Endothelial cell of umbilical vein (primary cell): ENCODE results near the gene CASP6.

Experiments used
- CTCF ChIP-seq, 2 donors: IDR thresholded peaks; 1 replicate in 1 of 2; 2 replicates in 1 of 2; pipeline ENCODE4 v1.5.1; 2011; ENCODE audit warnings: low read length in 2 of 2, mild to moderate bottlenecking in 2 of 2, moderate library complexity in 2 of 2, control low read depth in 1 of 2, inconsistent platforms in 1 of 2, low read depth in 1 of 2; ENCODE audit not compliant: insufficient read depth in 1 of 2; ENCODE audit errors: extremely low read depth in 1 of 2
- EZH2 ChIP-seq: IDR thresholded peaks from 2 replicates; pipeline ENCODE4 v1.6.1; 2012; ENCODE audit warnings: borderline replicate concordance, low read depth, mild to moderate bottlenecking, moderate library complexity, low read length, inconsistent platforms; ENCODE audit not compliant: severe bottlenecking
- FOS ChIP-seq: IDR thresholded peaks from 2 replicates; pipeline ENCODE4 v1.6.1; 2011; ENCODE audit warnings: mild to moderate bottlenecking, low read length, moderate library complexity, borderline replicate concordance; ENCODE audit not compliant: insufficient read depth
- GATA2 ChIP-seq: IDR thresholded peaks from 2 replicates; pipeline ENCODE4 v1.7.0; 2011; ENCODE audit warnings: low read depth, mild to moderate bottlenecking, moderate library complexity, mixed read lengths, low read length; ENCODE audit not compliant: insufficient read length, insufficient read depth
- MAX ChIP-seq: IDR thresholded peaks from 2 replicates; pipeline ENCODE4 v1.6.1; 2011; ENCODE audit not compliant: insufficient read depth, insufficient read length
- MYC ChIP-seq: IDR thresholded peaks from one replicate; pipeline ENCODE4 v1.6.1; 2011; ENCODE audit warnings: mild to moderate bottlenecking, low read depth, low read length
- POLR2A ChIP-seq: IDR thresholded peaks from 2 replicates; pipeline ENCODE4 v1.6.1; 2012; ENCODE audit warnings: low read depth, mild to moderate bottlenecking, control low read depth, low read length
- POLR2AphosphoS5 ChIP-seq: IDR thresholded peaks from 2 replicates; pipeline ENCODE4 v1.6.1; 2012; ENCODE audit warnings: low read depth, mild to moderate bottlenecking, control low read depth, low read length, moderate library complexity; ENCODE audit not compliant: insufficient read depth

- TF ChIP-seq CTCF (IDR thresholded peaks at IDR 0.05; ENCODE audit: extremely low read depth in 1 of 2, insufficient read depth in 1 of 2, low read depth in 1 of 2, low read length in 2 of 2): no peak
- no peak for TF ChIP-seq MYC
- no peak for TF ChIP-seq EZH2
- TF ChIP-seq FOS: no peak
- TF ChIP-seq POLR2A: no peak
- no peak for TF ChIP-seq POLR2AphosphoS5
- no peak for TF ChIP-seq MAX
- no peak for TF ChIP-seq GATA2
These were observed 19.9 kb upstream of the CASP6 start for GRCh38 chr4:109723110-109723509.
